DOHH2 (cell line): ENCODE data around the gene ATAD3C.

ENCODE experiments used
- EZH2phosphoT487 ChIP-seq: fragments of 200-600 bp; sonication (generic); IDR thresholded peaks from 2 replicates; pipeline ENCODE4 v1.6.1; 2017; ENCODE audit warnings: borderline replicate concordance, mild to moderate bottlenecking, antibody characterized with exemption, low read length, moderate library complexity, mixed read lengths
- TF ChIP-seq, protein P1 (sequence below): fragments of 200-600 bp; sonication (generic); IDR thresholded peaks from one replicate; pipeline ENCODE4 v1.5.1; 2014; ENCODE audit warnings: antibody characterized with exemption, mild to moderate bottlenecking, low read depth, low read length; ENCODE audit not compliant: poor library complexity, severe bottlenecking

DNA sequence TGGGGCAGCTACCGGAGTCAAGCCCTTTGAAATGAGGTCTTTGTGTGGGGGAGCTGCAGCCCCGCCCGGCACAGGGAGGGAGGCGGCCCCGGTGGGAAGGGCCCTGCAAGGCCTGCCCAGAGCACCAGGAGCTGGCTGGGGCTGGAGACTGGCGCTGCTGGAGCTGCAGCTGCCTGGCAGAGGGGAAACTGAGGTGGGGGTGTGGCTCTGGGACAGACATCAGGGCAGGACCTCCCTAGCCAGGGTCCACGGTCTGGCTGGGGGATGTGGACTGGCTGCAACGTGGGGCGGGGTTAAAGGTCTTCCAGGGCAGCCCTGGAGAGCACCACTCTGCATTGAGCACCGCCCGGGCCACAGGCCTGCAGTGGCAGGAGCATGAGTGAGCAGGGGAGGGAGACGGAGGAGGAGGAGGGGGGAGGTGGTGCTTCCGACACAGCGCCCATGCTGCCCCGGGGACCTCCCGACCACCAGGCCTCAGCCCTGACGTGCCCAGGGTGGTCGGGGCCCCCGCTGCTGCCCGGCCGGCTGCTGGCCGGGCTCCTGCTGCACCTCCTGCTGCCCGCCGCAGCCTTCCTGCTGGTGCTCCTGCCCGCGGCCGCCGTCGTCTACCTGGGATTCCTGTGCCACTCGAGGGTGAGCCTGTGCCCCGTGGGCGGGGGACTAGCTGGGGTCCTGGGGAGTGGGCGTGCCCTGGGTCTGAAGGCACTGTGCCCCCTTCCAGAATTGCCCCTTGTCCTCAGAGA is 23.6 kb upstream of the ATAD3C start:
- TF ChIP-seq, protein P1, sequence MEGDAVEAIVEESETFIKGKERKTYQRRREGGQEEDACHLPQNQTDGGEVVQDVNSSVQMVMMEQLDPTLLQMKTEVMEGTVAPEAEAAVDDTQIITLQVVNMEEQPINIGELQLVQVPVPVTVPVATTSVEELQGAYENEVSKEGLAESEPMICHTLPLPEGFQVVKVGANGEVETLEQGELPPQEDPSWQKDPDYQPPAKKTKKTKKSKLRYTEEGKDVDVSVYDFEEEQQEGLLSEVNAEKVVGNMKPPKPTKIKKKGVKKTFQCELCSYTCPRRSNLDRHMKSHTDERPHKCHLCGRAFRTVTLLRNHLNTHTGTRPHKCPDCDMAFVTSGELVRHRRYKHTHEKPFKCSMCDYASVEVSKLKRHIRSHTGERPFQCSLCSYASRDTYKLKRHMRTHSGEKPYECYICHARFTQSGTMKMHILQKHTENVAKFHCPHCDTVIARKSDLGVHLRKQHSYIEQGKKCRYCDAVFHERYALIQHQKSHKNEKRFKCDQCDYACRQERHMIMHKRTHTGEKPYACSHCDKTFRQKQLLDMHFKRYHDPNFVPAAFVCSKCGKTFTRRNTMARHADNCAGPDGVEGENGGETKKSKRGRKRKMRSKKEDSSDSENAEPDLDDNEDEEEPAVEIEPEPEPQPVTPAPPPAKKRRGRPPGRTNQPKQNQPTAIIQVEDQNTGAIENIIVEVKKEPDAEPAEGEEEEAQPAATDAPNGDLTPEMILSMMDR = no peak
- no peak for TF ChIP-seq EZH2phosphoT487
